HepG2 (cell line): Measurements from ENCODE around the gene HSPB6. TPM values are rescaled to one million over a fixed set of nuclear protein-coding genes. Genes with fewer than 3 reads are reported as not detected.
A peak's percentile ranks its signal among the peaks of the same experiment; 100 is the strongest.

Source experiments
- ATAC-seq: fragments of 200-7000 bp; cut with Tn5 transposase; 3 replicates; pipeline ENCODE4 v1.9.1; 2020; ENCODE audit warnings: mild to moderate bottlenecking, moderate library complexity
- BruUV-seq: library from RNA; stranded (reverse); fragments of 400-500 nt; replicated peaks from 2 replicates; lab custom pipeline; 2021; lab: Mats Ljungman, UMichigan
- CTCF ChIA-PET: fragments of 300-600 bp; formaldehyde crosslinking; extraction: SDS; loops from one replicate; lab custom pipeline; 2021; ENCODE audit warnings: low total read pairs, inconsistent platforms, low intra/inter-chr PET ratio; lab: Yijun Ruan, JAX
- POLR2A ChIA-PET: fragments of 350-600 bp; sonication (Branson Sonifier 250); formaldehyde crosslinking; loops from one replicate; lab custom pipeline; 2020; ENCODE audit warnings: antibody characterized with exemption, inconsistent platforms; lab: Yijun Ruan, JAX
- DNase-seq: peaks from one replicate; pipeline ENCODE4 v3.0.0-alpha.2; 2015; ENCODE audit warnings: low spot score
- FAIRE-seq: peaks from 3 replicates; lab custom pipeline; 2011; peaks lifted over from hg19 to GRCh38; lab: Jason Lieb, UNC
- H2AFZ ChIP-seq: one replicate; pipeline ENCODE4 v1.6.1; 2011; ENCODE audit warnings: low read length, inconsistent platforms
- H3K27ac ChIP-seq: fragments of 300-600 bp; 3 replicates; pipeline ENCODE4 v1.8.0; 2011; ENCODE audit warnings: mixed run types, mild to moderate bottlenecking, mixed read lengths, low read length, inconsistent platforms; ENCODE audit not compliant: insufficient read depth; ENCODE audit errors: extremely low read length
- H3K27me3 ChIP-seq, 2 experiments: fragments of 200-600 bp in 1 of 2; 2 replicates in 1 of 2; 3 replicates in 1 of 2; pipeline versions ENCODE4 v1.6.0 to v1.8.0; 2011; ENCODE audit warnings: low read length in 2 of 2, mild to moderate bottlenecking in 2 of 2, moderate library complexity in 2 of 2, inconsistent platforms in 1 of 2; ENCODE audit not compliant: insufficient read depth in 2 of 2, control insufficient read depth in 1 of 2
- H3K36me3 ChIP-seq, 2 experiments: fragments of 200-600 bp in 1 of 2; replicated peaks in 1 of 2; 2 replicates in 1 of 2; 3 replicates in 1 of 2; pipeline versions ENCODE4 v1.5.1 to v1.8.0; 2011; ENCODE audit warnings: low read length in 2 of 2, inconsistent platforms in 1 of 2; ENCODE audit not compliant: insufficient read depth in 2 of 2, control insufficient read depth in 1 of 2
- H3K4me1 ChIP-seq: 2 replicates; pipeline ENCODE4 v1.5.1; 2012; ENCODE audit warnings: low read length, inconsistent platforms; ENCODE audit not compliant: insufficient read depth
- H3K4me2 ChIP-seq: 2 replicates; pipeline ENCODE4 v1.6.0; 2011; ENCODE audit warnings: low read depth, low read length, inconsistent platforms
- H3K4me3 ChIP-seq, 3 experiments: fragments of 200-600 bp in 1 of 3; sonication (generic), shearing (Covaris generic) in 1 of 3; replicated peaks in 1 of 3; 2 replicates each; pipeline ENCODE4 v1.5.1; 2011 to 2016; ENCODE audit warnings: low read length in 3 of 3, inconsistent platforms in 2 of 3, low read depth in 2 of 3, mild to moderate bottlenecking in 2 of 3, control low read depth in 1 of 3, mixed read lengths in 1 of 3; ENCODE audit not compliant: insufficient read depth in 1 of 3
- H3K79me2 ChIP-seq: one replicate; pipeline ENCODE4 v1.6.1; 2011; ENCODE audit warnings: low read length, inconsistent platforms; ENCODE audit not compliant: insufficient read depth
- H3K9ac ChIP-seq: 2 replicates; pipeline ENCODE4 v1.6.0; 2011; ENCODE audit warnings: mild to moderate bottlenecking, low read depth, low read length, inconsistent platforms; ENCODE audit not compliant: insufficient read depth
- H3K9me3 ChIP-seq: 2 replicates; pipeline ENCODE4 v1.5.1; 2012; ENCODE audit warnings: mild to moderate bottlenecking, low read length
- H4K20me1 ChIP-seq: 2 replicates; pipeline ENCODE4 v1.6.0; 2011; ENCODE audit warnings: inconsistent platforms, mild to moderate bottlenecking, low read length, moderate library complexity; ENCODE audit not compliant: insufficient read depth
- AGO2 ChIP-seq: fragments of 200-400 bp; formaldehyde crosslinking; optimal IDR thresholded peaks from 2 replicates; pipeline ENCODE3; 2017; ENCODE audit warnings: mild to moderate bottlenecking, low read depth, low read length, moderate library complexity
- E2F2 ChIP-seq: sonication (generic); formaldehyde crosslinking; IDR thresholded peaks from 2 replicates; pipeline ENCODE4 v1.4.0; 2020; ENCODE audit warnings: missing genetic modification reagents, borderline replicate concordance
- EHMT2 ChIP-seq: fragments of 200-600 bp; sonication (generic); IDR thresholded peaks from 2 replicates; pipeline ENCODE4 v1.7.0; 2017; ENCODE audit warnings: antibody characterized with exemption, low read depth, low read length, borderline replicate concordance
- IRF2 ChIP-seq: IDR thresholded peaks from 2 replicates; pipeline ENCODE4 v1.6.1; 2018; ENCODE audit warnings: missing genetic modification reagents, missing compliant biosample characterization
- IRF9 ChIP-seq: sonication (generic); formaldehyde crosslinking; IDR thresholded peaks from 2 replicates; pipeline ENCODE4 v1.8.0; 2022; ENCODE audit warnings: missing genetic modification reagents, mild to moderate bottlenecking, borderline replicate concordance
- NPAS2 ChIP-seq: sonication (generic); formaldehyde crosslinking; IDR thresholded peaks from 2 replicates; pipeline ENCODE4 v1.8.0; 2022; ENCODE audit warnings: mild to moderate bottlenecking, missing genetic modification reagents, borderline replicate concordance
- PHF5A ChIP-seq: IDR thresholded peaks from one replicate; pipeline ENCODE4 v1.6.1; 2018; ENCODE audit warnings: low read depth, missing genetic modification reagents; ENCODE audit not compliant: unreplicated experiment
- POLR2A ChIP-seq, 2 experiments: IDR thresholded peaks; 2 replicates each; pipeline ENCODE4 v1.6.1; 2011; ENCODE audit warnings: low read depth in 2 of 2, low read length in 2 of 2, mild to moderate bottlenecking in 1 of 2, moderate library complexity in 1 of 2; ENCODE audit not compliant: insufficient read depth in 1 of 2
- RBFOX2 ChIP-seq: fragments of 200-400 bp; formaldehyde crosslinking; IDR thresholded peaks from 2 replicates; pipeline ENCODE4 v1.6.1; 2017; ENCODE audit warnings: low read depth, mild to moderate bottlenecking, low read length
- ZNF276 ChIP-seq: sonication (generic); formaldehyde crosslinking; IDR thresholded peaks from 2 replicates; pipeline ENCODE4 v1.4.0; 2020; ENCODE audit warnings: mild to moderate bottlenecking, low read depth, missing genetic modification reagents
- ZNF292 ChIP-seq: sonication (generic); formaldehyde crosslinking; IDR thresholded peaks from 2 replicates; pipeline ENCODE4 v1.8.1; 2022; ENCODE audit warnings: mild to moderate bottlenecking, low read depth, missing genetic modification reagents, borderline replicate concordance
- WGBS: methylation state at CpG from one replicate; pipeline ENCODE4 v1.1.6; 2017; ENCODE audit warnings: low lambda C conversion rate; 5-methylcytosine and 5-hydroxymethylcytosine counted together
- in situ Hi-C: cut with HindIII; loops from 2 replicates; pipeline ENCODE4 v1.10.0; 2017; ENCODE audit warnings: low pct_unique_long_range_greater_than_20kb; ENCODE audit not compliant: extremely low pct_ligation_motif_present
- intact Hi-C: fragments of 100-400 bp; cut with micrococcal nuclease; formaldehyde crosslinking; loops from one replicate; pipeline ENCODE4 v1.10.0; 2022; ENCODE audit not compliant: unreplicated experiment
- polyA plus RNA-seq, 8 experiments: library from polyadenylated mRNA; depleted of rRNA in 3 of 8; stranded (reverse) in 7 of 8; unstranded in 1 of 8; fragments of >200 nt; fragmentation: Illumina TruSeq in 4 of 8; extraction: Trizol in 4 of 8; gene quantifications; 2 replicates each; pipeline versions ENCODE4 v1.2.1 to v1.2.3, GENCODE V29; 2011 to 2016; ENCODE audit warnings: low read depth in 4 of 8, missing spikeins in 1 of 8, mixed read lengths in 1 of 8; ENCODE audit not compliant: insufficient read depth in 1 of 8
- total RNA-seq, 5 experiments: library from RNA; depleted of rRNA; stranded (reverse); fragments of >200 nt; fragmentation: Illumina TruSeq; extraction: Trizol; gene quantifications; 2 replicates each; pipeline ENCODE4 v1.2.3, GENCODE V29; 2016; ENCODE audit warnings: low read depth in 1 of 5

The HSPB6 gene
- total and polyA plus RNA-seq, 2 of the 13 experiments (the other 11 are each of a cell fraction or from before 2014, with no cell fraction given) = 0.18 TPM; not detected in 1

- TF ChIP-seq ZNF292 = no peak
- no peak for TF ChIP-seq IRF9 (CRISPR knock-in tag)
- no peak for TF ChIP-seq ZNF276 (CRISPR knock-in tag)
- TF ChIP-seq POLR2A (IDR thresholded peaks at IDR 0.05; ENCODE audit: insufficient read depth in 1 of 2, low read depth in 2 of 2, low read length in 2 of 2) = 0 out of 4 replicates have a peak, but pooled peaks of 1 of the 2 experiments have one; percentile 16
- TF ChIP-seq E2F2 (CRISPR knock-in tag) = no peak
- no peak for TF ChIP-seq NPAS2
- TF ChIP-seq, all 625 proteins: peak for 2
Measured at GRCh38 chr19:35722897-35723296, 33.9 kb downstream of the HSPB6 start (continued).

GRCh38 chr19:35722461-35722860 lies 34.4 kb downstream of the HSPB6 start:
- over 99% methylated on average over 14 of the region's 14 CpGs for WGBS
- ATAC-seq = no peak

More at GRCh38 chr19:35722461-35722860, 34.4 kb downstream of the HSPB6 start:
- no TSS peak for BruUV-seq
- Histone ChIP-seq H3K9ac (no peak overlapping the region), H3K36me3 (peaks cover 43 to 67% of the 10 kb centered on the region in 2 experiments), H2AFZ (no peak overlapping the region), H3K79me2 (peaks cover 21% of the 10 kb centered on the region), H4K20me1 (peaks cover 8% of the 10 kb centered on the region), H3K27ac (no peak overlapping the region), H3K4me3 (no peak overlapping the region), H3K4me1 (peaks cover 10% of the 10 kb centered on the region), H3K4me2 (no peak overlapping the region), H3K9me3 (no peaks in the 10 kb centered on the region), H3K27me3 (no peaks in the 10 kb centered on the region)
- in situ Hi-C loops = no loop called here
- intact Hi-C loops = no loop called here
- ChIA-PET CTCF (no interaction called here), POLR2A (interaction anchor here (4.6 kb wide), 1 partner anchor 17 kb away, joined by 69 read pairs; no protein-coding TSS in a partner anchor)
- TF ChIP-seq PHF5A (CRISPR knock-in tag) = no peak
- no peak for TF ChIP-seq EHMT2
- TF ChIP-seq AGO2 = peak; percentile 47
- TF ChIP-seq RBFOX2 = peak; percentile 41
- TF ChIP-seq IRF2 (CRISPR knock-in tag) = no peak
- FAIRE-seq (no peak), DNase-seq (no peak)
